HEK293T (cell line): ENCODE data around the gene ILKAP.

Experiments used
- CTCF ChIA-PET: fragments of 350-600 bp; formaldehyde crosslinking; extraction: SDS; loops from one replicate; lab custom pipeline; 2021; ENCODE audit warnings: antibody characterized with exemption, inconsistent platforms; lab: Yijun Ruan, JAX
- POLR2A ChIA-PET: fragments of 350-600 bp; formaldehyde crosslinking; extraction: SDS; loops from one replicate; lab custom pipeline; 2020; ENCODE audit warnings: antibody characterized with exemption, inconsistent platforms; lab: Yijun Ruan, JAX
- DNase-seq: peaks from one replicate; pipeline ENCODE4 v3.0.0; 2012; ENCODE audit warnings: mixed read lengths; ENCODE audit errors: extremely low spot score
- ARNT ChIP-seq: fragments of 450-650 bp; IDR thresholded peaks from 2 replicates; pipeline ENCODE4 v1.6.1; 2017; ENCODE audit warnings: mild to moderate bottlenecking
- BHLHE40 ChIP-seq: fragments of 450-650 bp; IDR thresholded peaks from 2 replicates; pipeline ENCODE4 v1.6.1; 2016; ENCODE audit warnings: mild to moderate bottlenecking, moderate library complexity, borderline replicate concordance
- CTBP1 ChIP-seq: fragments of 450-650 bp; IDR thresholded peaks from 2 replicates; pipeline ENCODE4 v1.6.1; 2016; ENCODE audit warnings: borderline replicate concordance
- ELF4 ChIP-seq: fragments of 450-650 bp; IDR thresholded peaks from 2 replicates; pipeline ENCODE4 v1.6.1; 2017; ENCODE audit warnings: antibody characterized with exemption
- FOXA1 ChIP-seq: fragments of 450-650 bp; IDR thresholded peaks from 2 replicates; pipeline ENCODE4 v1.6.1; 2016; ENCODE audit warnings: mild to moderate bottlenecking
- FOXK2 ChIP-seq: fragments of 450-650 bp; IDR thresholded peaks from 2 replicates; pipeline ENCODE4 v1.6.1; 2016; ENCODE audit warnings: mild to moderate bottlenecking
- FOXM1 ChIP-seq: fragments of 450-650 bp; IDR thresholded peaks from 2 replicates; pipeline ENCODE4 v1.6.1; 2017; ENCODE audit warnings: mild to moderate bottlenecking, borderline replicate concordance
- HDGF ChIP-seq: fragments of 450-650 bp; IDR thresholded peaks from 2 replicates; pipeline ENCODE4 v1.6.1; 2017; ENCODE audit warnings: antibody characterized with exemption, borderline replicate concordance
- L3MBTL2 ChIP-seq: fragments of 450-650 bp; conservative IDR thresholded peaks from 2 replicates; pipeline ENCODE4 v1.6.1; 2016; ENCODE audit warnings: mild to moderate bottlenecking
- LEF1 ChIP-seq: fragments of 450-650 bp; IDR thresholded peaks from 2 replicates; pipeline ENCODE4 v1.6.1; 2017; ENCODE audit warnings: mild to moderate bottlenecking, borderline replicate concordance
- NFRKB ChIP-seq: fragments of 450-650 bp; IDR thresholded peaks from 2 replicates; pipeline ENCODE4 v1.6.1; 2016; ENCODE audit warnings: mild to moderate bottlenecking, moderate library complexity
- PKNOX1 ChIP-seq: fragments of 450-650 bp; IDR thresholded peaks from 2 replicates; pipeline ENCODE4 v1.6.1; 2016
- SP1 ChIP-seq: fragments of 450-650 bp; IDR thresholded peaks from 2 replicates; pipeline ENCODE4 v1.6.1; 2017
- SUZ12 ChIP-seq: fragments of 450-650 bp; IDR thresholded peaks from 2 replicates; pipeline ENCODE4 v1.6.1; 2016; ENCODE audit warnings: mild to moderate bottlenecking
- TARDBP ChIP-seq: fragments of 450-650 bp; IDR thresholded peaks from 2 replicates; pipeline ENCODE4 v1.6.1; 2016
- ZNF384 ChIP-seq: fragments of 450-650 bp; IDR thresholded peaks from 2 replicates; pipeline ENCODE4 v1.6.1; 2016

The ILKAP gene

DNA sequence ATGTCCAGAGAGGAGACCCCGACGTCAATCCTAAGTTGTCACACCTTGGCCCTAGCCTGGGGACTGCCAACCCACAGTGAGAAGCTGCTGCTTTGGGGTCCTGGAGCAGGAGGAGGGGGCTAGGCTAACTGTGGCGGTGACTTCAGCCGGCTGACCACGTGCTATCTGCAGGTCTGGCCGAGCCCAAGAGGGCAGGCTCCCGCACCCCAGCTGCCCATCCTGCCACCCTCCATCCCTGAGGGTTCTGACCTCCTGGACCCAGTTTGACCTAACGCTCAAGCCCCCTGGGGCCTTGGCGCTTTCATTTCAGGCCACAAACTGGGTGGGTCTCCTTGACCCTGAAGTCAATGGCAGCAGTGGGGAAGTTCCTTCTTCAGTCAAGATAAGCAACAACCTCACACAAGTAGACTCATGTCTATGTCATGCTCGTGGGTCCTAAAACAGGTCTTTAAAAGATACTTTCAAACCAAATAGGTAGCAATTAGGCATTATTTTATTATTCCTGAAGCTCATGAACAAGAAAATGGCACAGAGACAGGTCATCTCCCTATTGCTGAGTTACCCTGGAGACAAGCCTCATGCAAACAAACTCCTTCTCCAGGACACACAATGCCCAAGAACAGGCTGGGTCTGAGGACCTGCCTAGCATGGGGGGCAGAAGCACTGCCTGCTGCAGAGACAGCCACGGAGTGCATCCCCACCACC, 34.1 kb upstream of the ILKAP start:
- no peak for TF ChIP-seq NFRKB
- TF ChIP-seq PKNOX1: no peak
- TF ChIP-seq L3MBTL2: no peak
- no peak for TF ChIP-seq LEF1
- TF ChIP-seq SUZ12: no peak
- no peak for TF ChIP-seq TARDBP
- TF ChIP-seq ELF4: no peak
- TF ChIP-seq FOXM1: no peak
- ChIA-PET POLR2A (no interaction called here), CTCF (no interaction called here)
- no peak for DNase-seq

GRCh38 chr2:238236571-238236970, 33.1 kb upstream of the ILKAP start:
- CTCF ChIA-PET: no interaction called here
- DNase-seq: no peak
- no peak for TF ChIP-seq L3MBTL2
- no peak for TF ChIP-seq HDGF
- no peak for TF ChIP-seq FOXA1
- no peak for TF ChIP-seq BHLHE40
- no peak for TF ChIP-seq FOXM1
- TF ChIP-seq ELF4: no peak
- TF ChIP-seq CTBP1: no peak
- no peak for TF ChIP-seq ARNT
- TF ChIP-seq SUZ12: no peak
- TF ChIP-seq LEF1: no peak
- TF ChIP-seq PKNOX1: no peak
- no peak for TF ChIP-seq TARDBP
- no peak for TF ChIP-seq SP1
- no peak for TF ChIP-seq FOXK2
- POLR2A ChIA-PET: interaction anchor here (2.5 kb wide), 1 partner anchor 32 kb away, joined by 10 read pairs; the partner anchor contains the start of gene ILKAP

GRCh38 chr2:238235856-238236255, 32.4 kb upstream of the ILKAP start:
- no peak for DNase-seq
- POLR2A ChIA-PET: interaction anchor here (2.5 kb wide), 1 partner anchor 32 kb away, joined by 10 read pairs; the partner anchor contains the start of gene ILKAP
- CTCF ChIA-PET: no interaction called here
- no peak for TF ChIP-seq FOXK2
- no peak for TF ChIP-seq ELF4
- TF ChIP-seq ARNT: no peak
- no peak for TF ChIP-seq PKNOX1
- TF ChIP-seq FOXM1: no peak
- TF ChIP-seq NFRKB: no peak
- no peak for TF ChIP-seq CTBP1
- no peak for TF ChIP-seq ZNF384
- no peak for TF ChIP-seq SUZ12
- TF ChIP-seq L3MBTL2: no peak
- no peak for TF ChIP-seq TARDBP
- no peak for TF ChIP-seq SP1
- no peak for TF ChIP-seq HDGF
- TF ChIP-seq BHLHE40: no peak
- no peak for TF ChIP-seq FOXA1
- TF ChIP-seq LEF1: no peak

DNA sequence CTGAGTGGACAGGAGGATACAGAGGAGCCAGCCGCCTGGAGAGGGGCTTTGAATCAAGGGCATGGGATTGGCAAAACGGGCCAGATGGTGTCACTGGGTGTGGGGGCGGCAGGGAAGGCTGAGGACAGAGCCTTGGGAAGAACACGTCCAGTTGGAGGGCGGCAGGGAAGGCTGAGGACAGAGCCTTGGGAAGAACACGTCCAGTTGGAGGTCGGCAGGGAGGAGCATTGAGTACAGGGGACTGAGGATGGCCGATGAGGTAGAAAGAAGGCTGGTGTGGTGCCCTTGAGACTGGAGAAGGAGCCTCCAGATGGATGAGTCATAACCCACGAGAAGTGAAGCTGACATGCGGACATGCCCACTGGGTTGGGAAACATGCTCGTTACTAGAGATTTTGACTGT, 31.8 kb upstream of the ILKAP start:
- ChIA-PET CTCF (no interaction called here), POLR2A (interaction anchor here (1.4 to 2.5 kb wide), 2 partner anchors 31 to 175 kb away, joined by 4 to 10 read pairs; partner anchors contain the start of genes ILKAP and SCLY)
- no peak for DNase-seq
- TF ChIP-seq SP1: no peak
- no peak for TF ChIP-seq LEF1

GRCh38 chr2:238233625-238234024, 30.1 kb upstream of the ILKAP start:
- ChIA-PET CTCF (interaction anchor here (0.5 kb wide), 1 partner anchor 27 kb away, joined by 3 read pairs; no protein-coding TSS in a partner anchor), POLR2A (interaction anchor here (0.6 to 1.0 kb wide), 4 partner anchors 9 to 41 kb away, joined by 3 to 4 read pairs (median 3); no protein-coding TSS in a partner anchor)
- no peak for DNase-seq
- TF ChIP-seq HDGF (no peak), FOXA1 (no peak), FOXM1 (no peak)

DNA sequence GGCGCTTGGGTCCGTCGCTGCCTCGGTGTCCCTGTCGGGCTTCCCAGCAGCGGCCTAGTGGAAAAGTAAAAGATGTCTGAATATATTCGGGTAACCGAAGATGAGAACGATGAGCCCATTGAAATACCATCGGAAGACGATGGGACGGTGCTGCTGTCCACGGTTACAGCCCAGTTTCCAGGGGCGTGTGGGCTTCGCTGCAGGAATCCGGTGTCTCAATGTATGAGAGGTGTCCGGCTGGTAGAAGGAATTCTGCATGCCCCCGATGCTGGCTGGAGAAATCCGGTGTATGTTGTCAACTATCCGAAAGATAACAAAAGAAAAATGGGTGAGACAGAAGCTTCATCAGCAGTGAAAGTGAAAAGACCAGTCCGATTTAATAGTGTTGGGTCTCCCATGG, 28.3 kb upstream of the ILKAP start:
- CTCF ChIA-PET: no interaction called here
- DNase-seq: no peak
- POLR2A ChIA-PET: no interaction called here
- TF ChIP-seq FOXM1: no peak
- TF ChIP-seq CTBP1: no peak
- no peak for TF ChIP-seq ARNT
- TF ChIP-seq ELF4: no peak
- no peak for TF ChIP-seq ZNF384
- TF ChIP-seq NFRKB: no peak
- no peak for TF ChIP-seq FOXK2
- no peak for TF ChIP-seq L3MBTL2
- no peak for TF ChIP-seq PKNOX1
- TF ChIP-seq TARDBP: no peak
- no peak for TF ChIP-seq BHLHE40
- TF ChIP-seq LEF1: no peak
- no peak for TF ChIP-seq HDGF
- no peak for TF ChIP-seq FOXA1
- no peak for TF ChIP-seq SP1
- no peak for TF ChIP-seq SUZ12
